ENCODE measurements around the gene NUSAP1.

GRCh38 chr15:41411031-41411430, 78.3 kb downstream of the NUSAP1 start:
- TF ChIP-seq, protein P1, sequence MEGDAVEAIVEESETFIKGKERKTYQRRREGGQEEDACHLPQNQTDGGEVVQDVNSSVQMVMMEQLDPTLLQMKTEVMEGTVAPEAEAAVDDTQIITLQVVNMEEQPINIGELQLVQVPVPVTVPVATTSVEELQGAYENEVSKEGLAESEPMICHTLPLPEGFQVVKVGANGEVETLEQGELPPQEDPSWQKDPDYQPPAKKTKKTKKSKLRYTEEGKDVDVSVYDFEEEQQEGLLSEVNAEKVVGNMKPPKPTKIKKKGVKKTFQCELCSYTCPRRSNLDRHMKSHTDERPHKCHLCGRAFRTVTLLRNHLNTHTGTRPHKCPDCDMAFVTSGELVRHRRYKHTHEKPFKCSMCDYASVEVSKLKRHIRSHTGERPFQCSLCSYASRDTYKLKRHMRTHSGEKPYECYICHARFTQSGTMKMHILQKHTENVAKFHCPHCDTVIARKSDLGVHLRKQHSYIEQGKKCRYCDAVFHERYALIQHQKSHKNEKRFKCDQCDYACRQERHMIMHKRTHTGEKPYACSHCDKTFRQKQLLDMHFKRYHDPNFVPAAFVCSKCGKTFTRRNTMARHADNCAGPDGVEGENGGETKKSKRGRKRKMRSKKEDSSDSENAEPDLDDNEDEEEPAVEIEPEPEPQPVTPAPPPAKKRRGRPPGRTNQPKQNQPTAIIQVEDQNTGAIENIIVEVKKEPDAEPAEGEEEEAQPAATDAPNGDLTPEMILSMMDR (conservative IDR thresholded peaks at IDR 0.05; ENCODE audit: low read depth, low read length): no peak
- no peak for TF ChIP-seq POLR2A (IDR thresholded peaks at IDR 0.05; ENCODE audit: low read depth, low read length)
- no peak for TF ChIP-seq RCOR1 (IDR thresholded peaks at IDR 0.05; ENCODE audit: insufficient replicate concordance, low read length)
- TF ChIP-seq RAD21 (IDR thresholded peaks at IDR 0.05; ENCODE audit: low read length): no peak
- TF ChIP-seq BHLHE40 (IDR thresholded peaks at IDR 0.05; ENCODE audit: low read depth, low read length): no peak
- TF ChIP-seq RFX5 (IDR thresholded peaks at IDR 0.05; ENCODE audit: low read depth, low read length): no peak
- no peak for TF ChIP-seq MAZ (IDR thresholded peaks at IDR 0.05; ENCODE audit: borderline replicate concordance, low read depth, low read length)
- no peak for TF ChIP-seq NFE2L2 (IDR thresholded peaks at IDR 0.05; ENCODE audit: low read depth, low read length)
